HL-60 (cell line): Measurements from ENCODE around the gene MYG1.

Experiments
- DNase-seq, 2 experiments: peaks; one replicate each; pipeline ENCODE4 v3.0.0-alpha.2; 2010 to 2020; ENCODE audit warnings: low read depth in 1 of 2, low spot score in 1 of 2
- H3K27ac ChIP-seq: fragments of 250-450 bp; sonication (Bioruptor Pico); replicated peaks from 2 replicates; pipeline ENCODE4 v1.5.1; 2020; ENCODE audit warnings: mild to moderate bottlenecking, moderate library complexity
- H3K27me3 ChIP-seq: fragments of 250-450 bp; sonication (Bioruptor Pico); 2 replicates; pipeline ENCODE4 v1.5.1; 2021; ENCODE audit warnings: mild to moderate bottlenecking, moderate library complexity; ENCODE audit not compliant: insufficient read depth, poor library complexity, severe bottlenecking
- H3K4me3 ChIP-seq: replicated peaks from 2 replicates; pipeline ENCODE4 v1.5.1; 2011; ENCODE audit warnings: mild to moderate bottlenecking, control low read depth, low read length; ENCODE audit not compliant: insufficient read depth
- GABPA ChIP-seq: IDR thresholded peaks from 2 replicates; pipeline ENCODE4 v1.6.1; 2012; ENCODE audit warnings: low read depth
- POLR2AphosphoS5 ChIP-seq: IDR thresholded peaks from 2 replicates; pipeline ENCODE4 v1.6.1; 2012; ENCODE audit warnings: low read depth
- REST ChIP-seq: IDR thresholded peaks from 2 replicates; pipeline ENCODE4 v1.6.1; 2012; ENCODE audit warnings: low read depth; ENCODE audit not compliant: insufficient replicate concordance
- SPI1 ChIP-seq: IDR thresholded peaks from 2 replicates; pipeline ENCODE4 v1.6.1; 2012; ENCODE audit warnings: low read depth, mild to moderate bottlenecking, borderline replicate concordance
- TF ChIP-seq, protein P1 (sequence below): IDR thresholded peaks from one replicate; pipeline ENCODE4 v1.5.1; 2011; ENCODE audit warnings: low read length, control low read depth, inconsistent platforms; ENCODE audit not compliant: insufficient read depth

MYG1 gene

DNA sequence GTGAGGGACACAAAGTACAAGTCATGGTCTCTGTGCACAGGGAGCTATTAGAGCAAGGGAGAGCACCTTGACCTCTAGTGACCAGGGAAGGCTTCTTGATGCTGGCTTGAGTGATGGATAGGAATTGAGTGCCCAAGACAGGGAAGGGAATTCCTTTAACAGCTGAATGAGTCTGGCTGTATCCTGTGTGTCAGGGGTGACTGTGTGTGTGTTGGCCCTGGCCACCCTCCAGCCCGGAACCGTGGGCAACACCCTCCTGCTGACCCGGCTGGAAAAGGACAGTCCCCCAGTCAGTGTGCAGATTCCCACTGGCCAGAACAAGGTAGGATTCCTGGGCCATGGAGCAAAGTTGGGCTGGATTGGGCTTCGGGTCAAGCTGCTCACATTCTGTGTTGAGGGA, 9.6 kb upstream of the MYG1 start:
- TF ChIP-seq, protein P1, sequence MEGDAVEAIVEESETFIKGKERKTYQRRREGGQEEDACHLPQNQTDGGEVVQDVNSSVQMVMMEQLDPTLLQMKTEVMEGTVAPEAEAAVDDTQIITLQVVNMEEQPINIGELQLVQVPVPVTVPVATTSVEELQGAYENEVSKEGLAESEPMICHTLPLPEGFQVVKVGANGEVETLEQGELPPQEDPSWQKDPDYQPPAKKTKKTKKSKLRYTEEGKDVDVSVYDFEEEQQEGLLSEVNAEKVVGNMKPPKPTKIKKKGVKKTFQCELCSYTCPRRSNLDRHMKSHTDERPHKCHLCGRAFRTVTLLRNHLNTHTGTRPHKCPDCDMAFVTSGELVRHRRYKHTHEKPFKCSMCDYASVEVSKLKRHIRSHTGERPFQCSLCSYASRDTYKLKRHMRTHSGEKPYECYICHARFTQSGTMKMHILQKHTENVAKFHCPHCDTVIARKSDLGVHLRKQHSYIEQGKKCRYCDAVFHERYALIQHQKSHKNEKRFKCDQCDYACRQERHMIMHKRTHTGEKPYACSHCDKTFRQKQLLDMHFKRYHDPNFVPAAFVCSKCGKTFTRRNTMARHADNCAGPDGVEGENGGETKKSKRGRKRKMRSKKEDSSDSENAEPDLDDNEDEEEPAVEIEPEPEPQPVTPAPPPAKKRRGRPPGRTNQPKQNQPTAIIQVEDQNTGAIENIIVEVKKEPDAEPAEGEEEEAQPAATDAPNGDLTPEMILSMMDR, result no peak
- TF ChIP-seq REST, result no peak
- TF ChIP-seq SPI1, result no peak
- no peak for TF ChIP-seq GABPA
- no peak for TF ChIP-seq POLR2AphosphoS5
- H3K27ac ChIP-seq, result no peak overlapping the region
- no peaks in the 10 kb centered on the region for H3K27me3 ChIP-seq
- DNase-seq, result no peak
- no peak overlapping the region for H3K4me3 ChIP-seq

- TF ChIP-seq, protein P1, result no peak
- TF ChIP-seq REST (no peak), POLR2AphosphoS5 (no peak), SPI1 (no peak), GABPA (no peak)
- no peaks in the 10 kb centered on the region for H3K27me3 ChIP-seq
- no peak overlapping the region for H3K4me3 ChIP-seq
- no peak overlapping the region for H3K27ac ChIP-seq
- DNase-seq, result no peak
Measured at GRCh38 chr12:53290661-53291060, 8.8 kb upstream of the MYG1 start.

DNA sequence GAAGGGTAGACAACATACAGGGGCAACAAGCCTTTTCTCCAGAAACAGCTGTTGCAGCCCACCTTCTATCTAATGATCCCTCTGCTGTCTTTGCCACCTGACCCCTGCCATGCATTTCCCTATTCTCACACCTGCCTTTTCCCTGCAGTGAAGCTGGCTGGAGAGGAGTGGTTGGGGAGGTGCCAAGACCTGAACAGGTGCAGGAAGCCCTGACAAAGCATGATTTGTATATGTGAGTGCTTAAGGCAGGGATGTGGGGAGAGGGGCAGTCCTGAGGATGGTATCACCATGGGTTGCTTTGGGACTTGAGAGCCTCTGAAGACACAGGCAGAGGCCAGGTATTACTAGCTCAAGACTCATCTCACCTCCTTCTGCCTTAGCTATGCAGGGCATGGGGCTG, 7.1 kb upstream of the MYG1 start:
- no peaks in the 10 kb centered on the region for H3K27me3 ChIP-seq
- no peak overlapping the region for H3K27ac ChIP-seq
- TF ChIP-seq GABPA, result no peak
- no peak for TF ChIP-seq REST
- TF ChIP-seq, protein P1, result no peak
- TF ChIP-seq POLR2AphosphoS5, result no peak
- TF ChIP-seq SPI1, result no peak
- no peak overlapping the region for H3K4me3 ChIP-seq
- DNase-seq, result no peak
